Measurements from ENCODE around the gene SHKBP1. TPM values are rescaled to one million over a fixed set of nuclear protein-coding genes. Genes with fewer than 3 reads are reported as not detected.

The SHKBP1 gene
- total and polyA plus RNA-seq, 9 of the 15 experiments (the other 6 are each of a cell fraction or from before 2014, with no cell fraction given) = 1.2 to 58.1 (median 22.3) TPM

DNA sequence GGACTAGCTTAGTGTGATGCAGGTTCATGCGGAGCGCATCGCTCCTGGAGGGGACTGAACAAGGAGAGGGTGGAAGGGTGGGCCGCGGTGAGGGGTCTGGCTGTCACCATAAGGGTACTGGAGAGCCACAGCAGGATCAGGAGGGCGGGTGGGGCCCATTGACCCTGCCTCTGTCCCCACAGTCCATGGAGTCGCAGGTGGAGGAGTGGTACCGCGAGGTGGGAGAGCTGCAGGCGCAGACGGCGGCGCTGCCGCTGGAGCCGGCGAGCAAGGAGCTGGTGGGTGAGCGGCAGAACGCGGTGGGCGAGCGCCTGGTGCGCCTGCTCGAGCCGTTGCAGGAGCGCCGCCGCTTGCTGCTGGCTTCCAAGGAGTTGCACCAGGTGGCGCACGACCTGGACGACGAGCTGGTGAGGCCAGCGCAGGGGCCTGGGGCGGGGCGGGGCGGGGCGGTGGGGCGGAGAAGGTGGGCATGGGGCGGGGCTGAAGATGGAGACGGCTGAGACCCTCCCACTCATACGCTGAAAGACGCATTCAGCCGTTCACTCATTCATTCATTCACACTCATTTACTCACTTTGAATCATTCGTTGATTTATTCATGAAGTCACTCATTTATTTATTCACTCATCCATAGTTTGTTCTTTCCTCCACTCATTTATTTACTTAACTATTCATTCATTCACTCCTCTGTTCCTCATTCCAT lies 27.5 kb upstream of the SHKBP1 start (continued):
- TF ChIP-seq, protein P1, sequence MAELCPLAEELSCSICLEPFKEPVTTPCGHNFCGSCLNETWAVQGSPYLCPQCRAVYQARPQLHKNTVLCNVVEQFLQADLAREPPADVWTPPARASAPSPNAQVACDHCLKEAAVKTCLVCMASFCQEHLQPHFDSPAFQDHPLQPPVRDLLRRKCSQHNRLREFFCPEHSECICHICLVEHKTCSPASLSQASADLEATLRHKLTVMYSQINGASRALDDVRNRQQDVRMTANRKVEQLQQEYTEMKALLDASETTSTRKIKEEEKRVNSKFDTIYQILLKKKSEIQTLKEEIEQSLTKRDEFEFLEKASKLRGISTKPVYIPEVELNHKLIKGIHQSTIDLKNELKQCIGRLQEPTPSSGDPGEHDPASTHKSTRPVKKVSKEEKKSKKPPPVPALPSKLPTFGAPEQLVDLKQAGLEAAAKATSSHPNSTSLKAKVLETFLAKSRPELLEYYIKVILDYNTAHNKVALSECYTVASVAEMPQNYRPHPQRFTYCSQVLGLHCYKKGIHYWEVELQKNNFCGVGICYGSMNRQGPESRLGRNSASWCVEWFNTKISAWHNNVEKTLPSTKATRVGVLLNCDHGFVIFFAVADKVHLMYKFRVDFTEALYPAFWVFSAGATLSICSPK (IDR thresholded peaks at IDR 0.05; ENCODE audit: borderline replicate concordance) = no peak
- TF ChIP-seq ELF4 (CRISPR knock-in tag; IDR thresholded peaks at IDR 0.05) (no peak), KLF16 (IDR thresholded peaks at IDR 0.05) (no peak), JUNB (CRISPR knock-in tag; conservative IDR thresholded peaks at IDR 0.05) (no peak), POLR2AphosphoS2 (IDR thresholded peaks at IDR 0.05; ENCODE audit: low read length) (no peak), DEAF1 (CRISPR knock-in tag; IDR thresholded peaks at IDR 0.05) (no peak), POLR2G (IDR thresholded peaks at IDR 0.05; ENCODE audit: low read depth, low read length) (0 out of 2 replicates have a peak, but pooled peaks have one; percentile 37), GTF2B (IDR thresholded peaks at IDR 0.05; ENCODE audit: extremely low read depth, insufficient read length) (no peak), NRF1 (conservative IDR thresholded peaks at IDR 0.05 in 1 of 2, IDR thresholded peaks at IDR 0.05 in 1 of 2) (peak; percentile 83 to 87), PTTG1 (tag; IDR thresholded peaks at IDR 0.05; ENCODE audit: low read depth) (no peak), RHOXF2B (CRISPR knock-in tag; conservative IDR thresholded peaks at IDR 0.05) (no peak), NBN (IDR thresholded peaks at IDR 0.05; ENCODE audit: low read depth) (no peak)
- TF ChIP-seq, protein P2, sequence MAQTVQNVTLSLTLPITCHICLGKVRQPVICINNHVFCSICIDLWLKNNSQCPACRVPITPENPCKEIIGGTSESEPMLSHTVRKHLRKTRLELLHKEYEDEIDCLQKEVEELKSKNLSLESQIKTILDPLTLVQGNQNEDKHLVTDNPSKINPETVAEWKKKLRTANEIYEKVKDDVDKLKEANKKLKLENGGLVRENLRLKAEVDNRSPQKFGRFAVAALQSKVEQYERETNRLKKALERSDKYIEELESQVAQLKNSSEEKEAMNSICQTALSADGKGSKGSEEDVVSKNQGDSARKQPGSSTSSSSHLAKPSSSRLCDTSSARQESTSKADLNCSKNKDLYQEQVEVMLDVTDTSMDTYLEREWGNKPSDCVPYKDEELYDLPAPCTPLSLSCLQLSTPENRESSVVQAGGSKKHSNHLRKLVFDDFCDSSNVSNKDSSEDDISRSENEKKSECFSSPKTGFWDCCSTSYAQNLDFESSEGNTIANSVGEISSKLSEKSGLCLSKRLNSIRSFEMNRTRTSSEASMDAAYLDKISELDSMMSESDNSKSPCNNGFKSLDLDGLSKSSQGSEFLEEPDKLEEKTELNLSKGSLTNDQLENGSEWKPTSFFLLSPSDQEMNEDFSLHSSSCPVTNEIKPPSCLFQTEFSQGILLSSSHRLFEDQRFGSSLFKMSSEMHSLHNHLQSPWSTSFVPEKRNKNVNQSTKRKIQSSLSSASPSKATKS (CRISPR knock-in tag; IDR thresholded peaks at IDR 0.05) = no peak
- TF ChIP-seq, protein P3, sequence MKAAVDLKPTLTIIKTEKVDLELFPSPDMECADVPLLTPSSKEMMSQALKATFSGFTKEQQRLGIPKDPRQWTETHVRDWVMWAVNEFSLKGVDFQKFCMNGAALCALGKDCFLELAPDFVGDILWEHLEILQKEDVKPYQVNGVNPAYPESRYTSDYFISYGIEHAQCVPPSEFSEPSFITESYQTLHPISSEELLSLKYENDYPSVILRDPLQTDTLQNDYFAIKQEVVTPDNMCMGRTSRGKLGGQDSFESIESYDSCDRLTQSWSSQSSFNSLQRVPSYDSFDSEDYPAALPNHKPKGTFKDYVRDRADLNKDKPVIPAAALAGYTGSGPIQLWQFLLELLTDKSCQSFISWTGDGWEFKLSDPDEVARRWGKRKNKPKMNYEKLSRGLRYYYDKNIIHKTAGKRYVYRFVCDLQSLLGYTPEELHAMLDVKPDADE (conservative IDR thresholded peaks at IDR 0.05; ENCODE audit: control insufficient read depth, low read depth, low read length) = no peak
- TF ChIP-seq, protein P4, sequence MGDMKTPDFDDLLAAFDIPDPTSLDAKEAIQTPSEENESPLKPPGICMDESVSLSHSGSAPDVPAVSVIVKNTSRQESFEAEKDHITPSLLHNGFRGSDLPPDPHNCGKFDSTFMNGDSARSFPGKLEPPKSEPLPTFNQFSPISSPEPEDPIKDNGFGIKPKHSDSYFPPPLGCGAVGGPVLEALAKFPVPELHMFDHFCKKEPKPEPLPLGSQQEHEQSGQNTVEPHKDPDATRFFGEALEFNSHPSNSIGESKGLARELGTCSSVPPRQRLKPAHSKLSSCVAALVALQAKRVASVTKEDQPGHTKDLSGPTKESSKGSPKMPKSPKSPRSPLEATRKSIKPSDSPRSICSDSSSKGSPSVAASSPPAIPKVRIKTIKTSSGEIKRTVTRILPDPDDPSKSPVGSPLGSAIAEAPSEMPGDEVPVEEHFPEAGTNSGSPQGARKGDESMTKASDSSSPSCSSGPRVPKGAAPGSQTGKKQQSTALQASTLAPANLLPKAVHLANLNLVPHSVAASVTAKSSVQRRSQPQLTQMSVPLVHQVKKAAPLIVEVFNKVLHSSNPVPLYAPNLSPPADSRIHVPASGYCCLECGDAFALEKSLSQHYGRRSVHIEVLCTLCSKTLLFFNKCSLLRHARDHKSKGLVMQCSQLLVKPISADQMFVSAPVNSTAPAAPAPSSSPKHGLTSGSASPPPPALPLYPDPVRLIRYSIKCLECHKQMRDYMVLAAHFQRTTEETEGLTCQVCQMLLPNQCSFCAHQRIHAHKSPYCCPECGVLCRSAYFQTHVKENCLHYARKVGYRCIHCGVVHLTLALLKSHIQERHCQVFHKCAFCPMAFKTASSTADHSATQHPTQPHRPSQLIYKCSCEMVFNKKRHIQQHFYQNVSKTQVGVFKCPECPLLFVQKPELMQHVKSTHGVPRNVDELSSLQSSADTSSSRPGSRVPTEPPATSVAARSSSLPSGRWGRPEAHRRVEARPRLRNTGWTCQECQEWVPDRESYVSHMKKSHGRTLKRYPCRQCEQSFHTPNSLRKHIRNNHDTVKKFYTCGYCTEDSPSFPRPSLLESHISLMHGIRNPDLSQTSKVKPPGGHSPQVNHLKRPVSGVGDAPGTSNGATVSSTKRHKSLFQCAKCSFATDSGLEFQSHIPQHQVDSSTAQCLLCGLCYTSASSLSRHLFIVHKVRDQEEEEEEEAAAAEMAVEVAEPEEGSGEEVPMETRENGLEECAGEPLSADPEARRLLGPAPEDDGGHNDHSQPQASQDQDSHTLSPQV (IDR thresholded peaks at IDR 0.05) = no peak

All from K562 (cell line).